Right renal pelvis (tissue), 4 donors: ENCODE measurements around the gene NR1H2. TPM values are rescaled to one million over a fixed set of nuclear protein-coding genes. Genes with fewer than 3 reads are reported as not detected.

Experiments
- DNase-seq, 4 donors: peaks; one replicate each; pipeline ENCODE4 v3.0.0-alpha.2; 2013; ENCODE audit warnings: low read depth in 4 of 4, low spot score in 3 of 4, missing footprints in 1 of 4
- polyA plus RNA-seq, 4 donors: library from polyadenylated mRNA; unstranded; fragments of 120-200 nt; gene quantifications; one replicate each; pipeline ENCODE4 v1.2.1, GENCODE V29; 2013; ENCODE audit not compliant: insufficient read length in 4 of 4

The NR1H2 gene
- polyA plus RNA-seq, 4 donors = 28.6 to 47.2 (median 32.0) TPM

- no peak for DNase-seq
These were observed 42.8 kb downstream of the NR1H2 start for GRCh38 chr19:50419022-50419579.

- DNase-seq = no peak
These were observed 43.4 kb downstream of the NR1H2 start for GRCh38 chr19:50419580-50420035.

- DNase-seq = no peak
These were observed 43.9 kb downstream of the NR1H2 start for GRCh38 chr19:50420127-50420526.

GRCh38 chr19:50420808-50421207, 44.6 kb downstream of the NR1H2 start:
- DNase-seq = no peak

- DNase-seq = no peak
These were observed 46.4 kb downstream of the NR1H2 start for GRCh38 chr19:50422397-50423278.

- DNase-seq = no peak
These were observed 47.2 kb downstream of the NR1H2 start for GRCh38 chr19:50423279-50424113.

GRCh38 chr19:50425581-50425980, 49.3 kb downstream of the NR1H2 start:
- DNase-seq = no peak

GRCh38 chr19:50427318-50427925, 51.2 kb downstream of the NR1H2 start:
- DNase-seq = no peak

GRCh38 chr19:50427997-50428425, 51.8 kb downstream of the NR1H2 start:
- DNase-seq = peak; percentile 63 to 82 (median 76)

GRCh38 chr19:50428772-50429463, 52.7 kb downstream of the NR1H2 start:
- DNase-seq = no peak

GRCh38 chr19:50430888-50431342, 54.7 kb downstream of the NR1H2 start:
- DNase-seq = no peak

GRCh38 chr19:50431343-50432220, 55.3 kb downstream of the NR1H2 start:
- DNase-seq = peak; percentile 72 to 93 (median 77)

GRCh38 chr19:50432221-50433028, 56.2 kb downstream of the NR1H2 start, which contains the start of gene MYBPC2:
TSS of gene MYBPC2 (plus strand) at chr19:50432892. CDS start at chr19:50432954, 62 bp downstream.
- peak in 2 of 4 donors; percentile 26 to 30 for DNase-seq

Other genes with a start within 250 kb of the NR1H2 start
- under 1 TPM; 0.19 to 0.42 (median 0.30) TPM for gene IZUMO2, start 213.2 kb upstream of the NR1H2 start, polyA plus RNA-seq
- gene MYH14, start 172.8 kb upstream of the NR1H2 start, polyA plus RNA-seq = 10 to 100 TPM; 20.2 to 31.6 (median 21.9) TPM
- gene KCNC3, start 47.1 kb upstream of the NR1H2 start, polyA plus RNA-seq = 10 to 100 TPM; 31.9 to 52.4 (median 36.7) TPM
- 10 to 100 TPM in 2 of 4 donors, 1 to 10 TPM in 2; 8.5 to 11.2 (median 9.6) TPM for gene NAPSA, start 10.8 kb upstream of the NR1H2 start, polyA plus RNA-seq
- gene POLD1, start 7.9 kb downstream of the NR1H2 start, polyA plus RNA-seq = 10 to 100 TPM; 23.4 to 34.4 (median 26.0) TPM
- gene SPIB, start 42.5 kb downstream of the NR1H2 start, polyA plus RNA-seq = 1 to 10 TPM in 3 of 4 donors, under 1 TPM in 1; 0.46 to 1.7 (median 1.3) TPM
- 1 to 10 TPM in 1 of 4 donors, under 1 TPM in 3; 0.77 to 1.5 (median 0.90) TPM for gene MYBPC2, start 56.4 kb downstream of the NR1H2 start, polyA plus RNA-seq
- 100 to 1,000 TPM; 115 to 189 (median 133) TPM for gene EMC10, start 100.0 kb downstream of the NR1H2 start, polyA plus RNA-seq
- 10 to 100 TPM in 1 of 4 donors, 1 to 10 TPM in 3; 7.7 to 10.3 (median 9.2) TPM for gene GARIN5A, start 100.4 kb downstream of the NR1H2 start, polyA plus RNA-seq
- 10 to 100 TPM in 1 of 4 donors, 1 to 10 TPM in 3; 6.7 to 16.9 (median 8.8) TPM for gene JOSD2, start 134.7 kb downstream of the NR1H2 start, polyA plus RNA-seq
- gene ASPDH, start 137.5 kb downstream of the NR1H2 start, polyA plus RNA-seq = 10 to 100 TPM in 3 of 4 donors, 1 to 10 TPM in 1; 6.5 to 14.8 (median 11.0) TPM
- gene LRRC4B, start 192.0 kb downstream of the NR1H2 start, polyA plus RNA-seq = 10 to 100 TPM; 18.1 to 29.8 (median 19.8) TPM